HFFc6 (cell line): ENCODE results near the gene CACFD1. TPM values are rescaled to one million over a fixed set of nuclear protein-coding genes. Genes with fewer than 3 reads are reported as not detected.
A peak's percentile ranks its signal among the peaks of the same experiment; 100 is the strongest.

Experiments used
- DNase-seq: peaks from one replicate; pipeline ENCODE4 v3.0.0-alpha.2; 2018
- H3K27ac Mint-ChIP-seq: 2 replicates; pipeline ENCODE4 v1.8.0; 2020; ENCODE audit warnings: mild to moderate bottlenecking, mixed read lengths
- H3K27me3 Mint-ChIP-seq: 2 replicates; pipeline ENCODE4 v1.8.0; 2021; ENCODE audit warnings: mild to moderate bottlenecking, moderate library complexity, mixed read lengths; ENCODE audit not compliant: insufficient read depth
- H3K36me3 Mint-ChIP-seq: 2 replicates; pipeline ENCODE4 v1.8.0; 2021; ENCODE audit warnings: low read depth, mixed read lengths
- H3K4me1 Mint-ChIP-seq: 2 replicates; pipeline ENCODE4 v1.8.0; 2020; ENCODE audit warnings: low read depth, mixed read lengths
- H3K4me3 Mint-ChIP-seq: 2 replicates; pipeline ENCODE4 v1.8.0; 2020; ENCODE audit warnings: mild to moderate bottlenecking, moderate library complexity, mixed read lengths
- H3K9me3 Mint-ChIP-seq: 2 replicates; pipeline ENCODE4 v1.8.0; 2020; ENCODE audit warnings: mild to moderate bottlenecking, mixed read lengths
- CTCF ChIP-seq: fragments of 200-600 bp; sonication (generic); IDR thresholded peaks from 2 replicates; pipeline ENCODE4 v1.5.0; 2021; ENCODE audit warnings: antibody characterized with exemption, mild to moderate bottlenecking
- total RNA-seq, 6 experiments: library from RNA; stranded (reverse); fragmentation: NEBNext Ultra II Directional; extraction: Animal tissue kit (Norgen Biotek cat#: 25700); gene quantifications; 2 replicates in 1 of 6; 3 replicates in 5 of 6; pipeline ENCODE4 v1.2.3, GENCODE V29; 2021

Gene CACFD1
- total RNA-seq, 6 experiments from 2014 or later = 5.0 to 9.1 (median 6.7) TPM

DNA sequence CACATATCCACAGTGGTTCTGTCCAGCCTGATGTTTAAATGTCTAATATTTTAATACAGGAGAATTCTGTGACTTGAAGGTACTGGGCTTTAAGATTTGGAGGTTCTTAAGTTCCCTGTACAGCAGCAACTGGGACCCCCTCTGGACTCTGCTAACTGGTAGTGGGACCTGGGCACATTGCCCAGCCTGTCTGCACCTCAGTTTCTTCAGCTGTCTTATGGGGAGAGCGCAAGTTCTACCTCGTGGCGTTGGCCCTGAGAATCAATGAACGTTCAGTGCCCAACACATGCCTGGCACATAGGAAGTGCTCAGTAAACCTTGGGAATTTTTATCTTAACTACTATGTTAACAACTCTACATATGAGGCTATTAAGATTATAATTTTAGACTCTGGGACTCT is 17.7 kb downstream of the CACFD1 start:
- no peaks in the 10 kb centered on the region for H3K4me1 Mint-ChIP-seq
- no peak for DNase-seq
- no peaks in the 10 kb centered on the region; the same call in 1 of the 2 replicates for H3K27me3 Mint-ChIP-seq
- H3K27ac Mint-ChIP-seq = no peak overlapping the region
- no peaks in the 10 kb centered on the region for H3K36me3 Mint-ChIP-seq
- H3K9me3 Mint-ChIP-seq = no peaks in the 10 kb centered on the region
- H3K4me3 Mint-ChIP-seq = 0 out of 2 replicates have a peak overlapping the region, but pooled peaks have one; percentile 80
- no peak for TF ChIP-seq CTCF

DNA sequence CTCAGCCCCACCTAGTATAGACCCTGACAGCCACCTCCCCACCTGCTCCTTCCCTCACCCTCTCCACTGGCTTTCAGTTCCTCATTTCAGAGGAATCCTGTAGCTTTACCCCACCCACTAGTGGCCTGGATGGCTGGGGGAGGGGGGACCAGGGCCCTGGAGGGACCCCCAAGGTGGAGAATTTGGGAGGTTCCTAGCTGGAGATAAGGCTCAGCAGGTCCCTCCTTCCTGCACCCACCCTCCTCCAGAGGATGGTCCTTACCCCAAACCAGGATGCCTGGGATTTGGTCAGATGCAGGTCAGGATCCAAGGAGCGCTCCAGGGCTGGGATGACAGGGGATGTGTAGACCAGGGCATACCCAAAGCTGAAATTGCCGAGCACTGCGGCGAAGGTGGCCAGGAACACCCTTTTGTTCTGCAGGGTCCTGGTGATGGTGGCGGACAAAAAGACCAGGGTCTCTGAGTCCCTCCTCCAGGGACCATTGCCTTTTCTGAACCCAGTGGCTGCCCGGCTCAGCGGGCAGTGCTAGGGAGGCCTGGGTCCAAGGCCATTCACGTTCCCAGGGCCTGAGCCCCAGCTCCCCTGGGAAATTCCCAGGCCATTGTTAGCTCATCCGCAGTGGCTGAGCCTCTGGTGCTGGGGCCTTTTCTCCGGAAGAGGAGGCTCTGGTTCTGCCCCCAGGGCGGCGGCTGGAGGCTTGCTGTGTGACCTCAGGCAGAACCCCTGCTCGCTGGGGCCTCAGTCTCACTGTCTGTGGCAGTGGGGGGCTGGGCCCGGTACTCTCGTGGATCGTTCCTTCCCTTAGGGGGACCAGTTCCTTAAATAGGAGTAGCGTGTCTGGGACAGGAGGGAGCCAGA is 18.4 kb downstream of the CACFD1 start:
- no peaks in the 10 kb centered on the region for H3K4me1 Mint-ChIP-seq
- H3K9me3 Mint-ChIP-seq = no peaks in the 10 kb centered on the region
- H3K4me3 Mint-ChIP-seq = peak overlapping the region; percentile 80
- peak; percentile 6 for DNase-seq
- no peak for TF ChIP-seq CTCF
- peaks cover 3% of the 10 kb centered on the region for H3K27me3 Mint-ChIP-seq
- H3K36me3 Mint-ChIP-seq = no peaks in the 10 kb centered on the region
- H3K27ac Mint-ChIP-seq = peak overlapping the region; percentile 63; the same call in 1 of the 2 replicates

GRCh38 chr9:133478851-133479711 is 19.3 kb downstream of the CACFD1 start, which contains the start of gene SLC2A6:
TSS of gene SLC2A6 (minus strand) at chr9:133479099. CDS start at chr9:133479059, 40 bp downstream.
- Mint-ChIP-seq H3K27me3 (peaks cover 8% of the 10 kb centered on the region), H3K4me3 (peak within 1 kb of the TSS; percentile 80), H3K36me3 (no peaks in the 10 kb centered on the region), H3K27ac (peak within 1 kb of the TSS; percentile 63), H3K9me3 (no peaks in the 10 kb centered on the region), H3K4me1 (no peaks in the 10 kb centered on the region)
- TF ChIP-seq CTCF = no peak
- DNase-seq = peak; percentile 56

DNA sequence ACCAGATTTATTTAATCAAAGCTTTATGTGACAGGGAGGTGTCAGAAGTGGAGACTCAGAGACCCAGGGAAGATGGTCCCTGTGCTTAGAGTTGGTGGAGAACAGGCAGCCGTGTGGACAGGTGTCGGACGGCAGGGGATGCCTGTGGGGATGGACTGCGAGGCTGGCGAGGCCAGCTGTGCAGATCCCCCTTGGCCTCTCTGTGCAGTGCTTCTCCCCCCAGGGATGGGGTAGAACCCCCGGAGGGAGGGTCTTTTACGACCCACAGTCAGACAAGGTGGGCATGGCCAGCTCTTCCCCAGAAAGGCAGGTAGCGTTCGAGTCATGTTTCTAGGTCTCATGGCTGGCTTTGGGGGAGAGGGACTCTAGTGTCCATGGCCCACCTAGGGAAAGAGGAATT is 23.8 kb downstream of the CACFD1 start:
- Mint-ChIP-seq H3K4me1 (no peaks in the 10 kb centered on the region), H3K27ac (no peak overlapping the region), H3K27me3 (peaks cover 12% of the 10 kb centered on the region), H3K4me3 (no peak overlapping the region), H3K9me3 (no peaks in the 10 kb centered on the region), H3K36me3 (no peaks in the 10 kb centered on the region)
- DNase-seq = no peak
- no peak for TF ChIP-seq CTCF

- Mint-ChIP-seq H3K4me1 (no peaks in the 10 kb centered on the region), H3K27me3 (peaks cover 19% of the 10 kb centered on the region), H3K9me3 (no peaks in the 10 kb centered on the region), H3K27ac (no peak overlapping the region), H3K4me3 (no peak overlapping the region), H3K36me3 (no peaks in the 10 kb centered on the region)
- TF ChIP-seq CTCF = no peak
- DNase-seq = no peak
Observed at GRCh38 chr9:133484671-133485437, 25.1 kb downstream of the CACFD1 start.
